ENCODE data around the gene MUSK.
"Not testable (repeated sequence)": the region's sequence is repeated elsewhere in the genome, so short reads cannot be mapped to it uniquely, and the experiment has no call there.

The MUSK gene

DNA sequence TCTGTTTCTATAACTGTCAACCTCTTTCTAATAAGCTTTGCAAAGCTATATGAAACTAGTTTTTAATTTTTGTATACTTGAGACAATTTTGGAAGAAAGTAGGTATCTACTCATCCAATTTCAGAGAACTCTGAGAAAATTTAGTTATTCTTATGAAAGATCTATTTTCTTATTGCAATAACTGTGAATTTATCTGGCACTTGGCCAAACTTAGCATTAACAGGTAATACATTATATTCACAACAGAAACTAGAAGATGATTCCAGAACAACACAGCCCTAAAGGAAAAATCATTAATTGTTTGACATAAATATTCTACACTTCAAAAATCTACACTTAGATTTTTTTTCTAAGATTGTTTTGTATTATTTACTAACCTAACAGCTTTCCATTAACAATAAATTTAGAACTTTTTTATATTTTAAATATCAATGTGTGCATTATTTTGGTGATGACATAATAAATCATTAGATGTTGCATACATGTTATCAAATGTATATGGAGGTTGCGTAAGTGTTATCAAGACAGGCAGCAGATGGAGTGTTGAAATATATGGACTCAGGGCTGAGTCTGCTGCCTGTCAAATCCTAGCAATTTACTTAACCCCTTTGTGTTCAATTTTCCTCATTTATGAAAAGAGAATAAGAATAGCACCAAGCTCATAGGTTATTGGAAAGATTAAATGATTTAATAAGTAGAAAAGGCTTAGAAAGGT, 141.8 kb downstream of the MUSK start:
- TF ChIP-seq, protein P1, sequence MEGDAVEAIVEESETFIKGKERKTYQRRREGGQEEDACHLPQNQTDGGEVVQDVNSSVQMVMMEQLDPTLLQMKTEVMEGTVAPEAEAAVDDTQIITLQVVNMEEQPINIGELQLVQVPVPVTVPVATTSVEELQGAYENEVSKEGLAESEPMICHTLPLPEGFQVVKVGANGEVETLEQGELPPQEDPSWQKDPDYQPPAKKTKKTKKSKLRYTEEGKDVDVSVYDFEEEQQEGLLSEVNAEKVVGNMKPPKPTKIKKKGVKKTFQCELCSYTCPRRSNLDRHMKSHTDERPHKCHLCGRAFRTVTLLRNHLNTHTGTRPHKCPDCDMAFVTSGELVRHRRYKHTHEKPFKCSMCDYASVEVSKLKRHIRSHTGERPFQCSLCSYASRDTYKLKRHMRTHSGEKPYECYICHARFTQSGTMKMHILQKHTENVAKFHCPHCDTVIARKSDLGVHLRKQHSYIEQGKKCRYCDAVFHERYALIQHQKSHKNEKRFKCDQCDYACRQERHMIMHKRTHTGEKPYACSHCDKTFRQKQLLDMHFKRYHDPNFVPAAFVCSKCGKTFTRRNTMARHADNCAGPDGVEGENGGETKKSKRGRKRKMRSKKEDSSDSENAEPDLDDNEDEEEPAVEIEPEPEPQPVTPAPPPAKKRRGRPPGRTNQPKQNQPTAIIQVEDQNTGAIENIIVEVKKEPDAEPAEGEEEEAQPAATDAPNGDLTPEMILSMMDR (IDR thresholded peaks at IDR 0.05; ENCODE audit: low read depth, low read length), result no peak
- H3K27me3 ChIP-seq, result no peaks in the 10 kb centered on the region
- no peak overlapping the region for H3K4me3 ChIP-seq (ENCODE audit: low read depth, low read length)
- DNase-seq, result no peak
- H3K4me1 ChIP-seq, result no peaks in the 10 kb centered on the region
- no peaks in the 10 kb centered on the region for H3K9me3 ChIP-seq
- no peaks in the 10 kb centered on the region for H3K36me3 ChIP-seq

DNA sequence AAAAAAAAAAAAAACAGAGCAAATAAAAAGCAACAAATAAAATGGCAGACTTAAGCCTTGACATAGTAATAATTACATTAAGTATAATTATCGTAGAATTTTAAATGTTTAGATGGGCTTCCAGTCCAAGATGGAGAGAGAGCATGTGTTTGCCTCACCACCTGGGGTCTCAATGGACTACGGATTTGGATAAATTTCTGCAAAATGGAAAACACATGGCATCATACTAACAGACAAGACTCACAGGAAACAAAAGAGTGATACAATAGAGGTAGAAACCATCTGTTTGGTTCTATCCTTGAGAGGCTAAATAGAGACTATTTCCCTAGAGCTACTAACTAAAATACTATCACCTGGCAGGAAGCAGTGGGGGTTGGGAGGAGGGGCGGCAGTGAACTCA, 144.3 kb downstream of the MUSK start:
- H3K36me3 ChIP-seq, result no peaks in the 10 kb centered on the region
- TF ChIP-seq, protein P1 (IDR thresholded peaks at IDR 0.05; ENCODE audit: low read depth, low read length), result no peak
- no peaks in the 10 kb centered on the region for H3K27me3 ChIP-seq
- H3K4me3 ChIP-seq (ENCODE audit: low read depth, low read length), result no peak overlapping the region
- no peak for DNase-seq
- H3K9me3 ChIP-seq, result no peaks in the 10 kb centered on the region
- H3K4me1 ChIP-seq, result no peaks in the 10 kb centered on the region

DNA sequence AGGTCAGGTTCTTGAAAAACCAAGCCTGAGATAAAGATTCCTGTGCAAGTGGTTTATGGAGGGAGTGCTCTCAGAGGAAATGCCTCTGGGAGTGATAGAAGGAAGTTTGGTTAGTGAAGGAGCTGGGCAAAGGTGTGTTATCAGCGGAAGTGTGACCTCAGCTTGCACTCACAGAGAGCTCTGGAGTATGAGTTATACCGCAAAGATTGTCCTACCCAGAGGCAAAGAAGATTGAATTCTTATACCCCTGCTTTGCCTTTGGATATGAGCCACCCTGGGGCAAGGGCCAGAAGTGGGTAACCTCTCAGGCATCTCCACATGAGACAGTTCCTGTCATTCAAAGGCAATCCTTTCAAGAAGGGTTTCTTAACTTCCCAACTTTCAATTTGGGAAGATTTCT, 145.6 kb downstream of the MUSK start:
- Histone ChIP-seq H3K4me3 (ENCODE audit: low read depth, low read length) (no peak overlapping the region), H3K27me3 (no peaks in the 10 kb centered on the region), H3K36me3 (no peaks in the 10 kb centered on the region), H3K4me1 (peaks cover 3% of the 10 kb centered on the region; the same call in 1 of the 2 replicates), H3K9me3 (no peaks in the 10 kb centered on the region)
- DNase-seq, result no peak
- TF ChIP-seq, protein P1 (IDR thresholded peaks at IDR 0.05; ENCODE audit: low read depth, low read length), result no peak

DNA sequence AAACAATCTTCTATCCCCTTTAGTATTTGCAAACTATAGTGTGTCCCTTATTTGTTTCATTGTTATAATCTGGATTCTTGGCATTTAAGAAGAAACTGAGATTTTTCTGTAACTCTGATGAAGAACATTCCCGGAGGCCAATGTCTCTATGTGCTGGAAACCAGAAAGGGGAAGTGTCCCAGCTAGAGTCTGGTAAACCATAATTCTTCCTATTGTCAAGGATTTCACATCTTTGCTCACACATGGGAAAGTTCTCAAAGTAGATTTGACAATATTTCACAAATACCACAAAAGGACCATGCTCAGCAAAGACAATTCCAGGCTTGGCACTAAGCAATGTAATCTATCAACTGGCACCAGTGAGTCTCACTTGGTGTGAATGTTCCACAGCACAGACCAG, 146.8 kb downstream of the MUSK start:
- Histone ChIP-seq H3K36me3 (no peaks in the 10 kb centered on the region), H3K9me3 (no peaks in the 10 kb centered on the region), H3K4me1 (peaks cover 4% of the 10 kb centered on the region; the same call in 1 of the 2 replicates), H3K4me3 (ENCODE audit: low read depth, low read length) (no peak overlapping the region), H3K27me3 (no peaks in the 10 kb centered on the region)
- no peak for DNase-seq
- TF ChIP-seq, protein P1 (IDR thresholded peaks at IDR 0.05; ENCODE audit: low read depth, low read length), result no peak

GRCh38 chr9:110820381-110820780, 151.8 kb downstream of the MUSK start:
- H3K27me3 ChIP-seq, result no peaks in the 10 kb centered on the region
- TF ChIP-seq, protein P1 (IDR thresholded peaks at IDR 0.05; ENCODE audit: low read depth, low read length), result no peak
- no peak overlapping the region for H3K4me3 ChIP-seq (ENCODE audit: low read depth, low read length)
- no peak for DNase-seq
- H3K4me1 ChIP-seq, result peaks cover 11% of the 10 kb centered on the region
- H3K36me3 ChIP-seq, result no peaks in the 10 kb centered on the region
- no peaks in the 10 kb centered on the region for H3K9me3 ChIP-seq

GRCh38 chr9:110821064-110821463, 152.5 kb downstream of the MUSK start:
- no peaks in the 10 kb centered on the region for H3K36me3 ChIP-seq
- H3K27me3 ChIP-seq, result no peaks in the 10 kb centered on the region
- TF ChIP-seq, protein P1 (IDR thresholded peaks at IDR 0.05; ENCODE audit: low read depth, low read length), result no peak
- no peaks in the 10 kb centered on the region for H3K9me3 ChIP-seq
- DNase-seq, result peak; percentile 24
- peaks cover 11% of the 10 kb centered on the region for H3K4me1 ChIP-seq
- no peak overlapping the region for H3K4me3 ChIP-seq (ENCODE audit: low read depth, low read length)

GRCh38 chr9:110825129-110825528, 156.5 kb downstream of the MUSK start:
- H3K9me3 ChIP-seq; H3K27me3 ChIP-seq; H3K36me3 ChIP-seq; H3K4me3 ChIP-seq (ENCODE audit: low read depth, low read length); DNase-seq: not testable (repeated sequence)
- peaks cover 14% of the 10 kb centered on the region for H3K4me1 ChIP-seq

All from BE2C (cell line).